Prostate gland (tissue), 2 donors: ENCODE measurements around the gene TRAPPC3. TPM values are rescaled to one million over a fixed set of nuclear protein-coding genes. Genes with fewer than 3 reads are reported as not detected.

Source experiments
- DNase-seq: peaks from one replicate; pipeline ENCODE4 v3.0.0-alpha.2; 2019; ENCODE audit warnings: low spot score
- H3K27ac ChIP-seq, 2 donors: fragments of 200-600 bp; sonication (generic); 2 replicates each; pipeline ENCODE4 v1.5.1; 2017 to 2019
- H3K27me3 ChIP-seq: fragments of 200-600 bp; sonication (generic); replicated peaks from 2 replicates; pipeline ENCODE4 v1.5.1; 2019; ENCODE audit not compliant: insufficient read depth
- H3K36me3 ChIP-seq, 2 donors: fragments of 200-600 bp; sonication (generic); 1 replicate in 1 of 2; 2 replicates in 1 of 2; pipeline versions ENCODE4 v1.5.1 to v1.8.1; 2017 to 2019
- H3K4me1 ChIP-seq: fragments of 200-600 bp; sonication (generic); replicated peaks from 2 replicates; pipeline ENCODE4 v1.5.1; 2019
- H3K4me3 ChIP-seq, 2 donors: fragments of 200-600 bp; sonication (generic); 2 replicates each; pipeline ENCODE4 v1.5.1; 2017 to 2019
- H3K9me3 ChIP-seq: fragments of 200-600 bp; sonication (generic); 2 replicates; pipeline ENCODE4 v1.5.1; 2017
- CTCF ChIP-seq, 4 experiments: fragments of 200-600 bp in 2 of 4; fragments of 450-650 bp in 2 of 4; sonication (generic) in 2 of 4; IDR thresholded peaks; 1 replicate in 3 of 4; 2 replicates in 1 of 4; pipeline ENCODE4 v1.5.1; 2016 to 2019; ENCODE audit warnings: antibody characterized with exemption in 4 of 4, mild to moderate bottlenecking in 2 of 4, moderate library complexity in 2 of 4
- POLR2A ChIP-seq: fragments of 450-650 bp; IDR thresholded peaks from one replicate; pipeline ENCODE4 v1.6.1; 2016; ENCODE audit warnings: antibody characterized with exemption, mild to moderate bottlenecking
- POLR2AphosphoS5 ChIP-seq: sonication (generic); formaldehyde crosslinking; IDR thresholded peaks from one replicate; pipeline ENCODE4 v1.6.1; 2017; ENCODE audit warnings: antibody characterized with exemption
- WGBS: methylation state at CpG from one replicate; pipeline ENCODE4 v1.1.5; 2018; 5-methylcytosine and 5-hydroxymethylcytosine counted together
- intact Hi-C: fragments of 100-400 bp; cut with DNase I; formaldehyde crosslinking; loops from one replicate; pipeline ENCODE4 v1.14.2; 2022
- total RNA-seq, 2 donors: library from RNA; depleted of rRNA; stranded (reverse); fragments of >200 nt; gene quantifications; one replicate each; pipeline ENCODE4 v1.1.0, GENCODE V29; 2016

Gene TRAPPC3
- total RNA-seq, 2 donors from 2014 or later: 90.0 to 92.5 TPM

DNA sequence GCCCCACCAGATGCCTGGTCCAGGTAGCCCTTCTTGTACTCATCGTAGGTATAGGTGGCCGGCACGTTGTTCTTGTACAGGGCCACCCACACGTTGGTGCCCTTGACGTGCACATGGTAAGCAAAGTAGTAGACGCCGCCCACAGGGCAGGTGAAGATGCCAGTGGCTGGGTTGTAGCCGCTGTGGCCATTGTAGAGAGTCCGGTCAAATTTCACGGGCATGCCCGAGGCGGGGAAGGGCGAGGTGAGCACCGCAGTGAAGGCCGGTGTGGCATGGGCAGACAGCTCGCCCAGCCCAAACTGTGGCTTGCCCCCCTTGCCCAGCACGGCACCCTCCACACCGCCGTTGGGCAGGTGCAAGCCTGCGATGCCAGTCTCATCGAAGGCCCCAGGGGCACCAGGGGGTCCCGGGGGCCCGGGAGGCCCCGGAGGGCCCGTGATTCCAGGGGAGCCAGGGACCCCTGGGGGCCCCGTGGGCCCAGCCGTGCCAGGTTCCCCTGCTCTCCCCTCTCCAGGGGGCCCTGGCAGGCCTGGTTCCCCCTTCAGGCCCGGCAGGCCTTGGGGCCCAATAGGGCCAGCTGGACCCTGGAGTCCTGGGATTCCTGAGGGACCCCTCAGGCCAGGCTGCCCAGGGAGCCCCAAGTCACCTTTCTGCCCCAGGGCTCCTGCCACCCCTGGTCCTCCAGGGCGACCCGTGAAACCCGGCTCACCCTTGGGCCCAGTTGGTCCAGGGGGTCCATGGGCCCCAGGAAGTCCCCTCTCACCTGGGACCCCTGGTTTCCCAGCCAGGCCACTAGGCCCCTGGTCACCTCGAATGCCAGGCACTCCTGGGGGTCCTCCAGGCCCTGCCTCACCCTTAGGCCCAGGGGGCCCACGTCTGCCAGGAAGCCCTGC lies 51.3 kb downstream of the TRAPPC3 start:
- no peaks in the 10 kb centered on the region for H3K9me3 ChIP-seq
- H3K36me3 ChIP-seq: peaks cover 2 to 16% of the 10 kb centered on the region in 2 donors
- WGBS: 87% methylated on average over 32 of the region's 33 CpGs
- DNase-seq: no peak
- TF ChIP-seq POLR2AphosphoS5: no peak
- TF ChIP-seq CTCF (IDR thresholded peaks at IDR 0.05): no peak
- no peak for TF ChIP-seq POLR2A
- H3K27me3 ChIP-seq: no peaks in the 10 kb centered on the region
- no peak overlapping the region for H3K27ac ChIP-seq
- no peak overlapping the region for H3K4me3 ChIP-seq
- no peaks in the 10 kb centered on the region for H3K4me1 ChIP-seq
- intact Hi-C loops: loop anchor here (5.0 kb wide), 1 partner anchor 89 kb away; no protein-coding TSS in a partner anchor

- no peaks in the 10 kb centered on the region for H3K9me3 ChIP-seq
- H3K36me3 ChIP-seq: peaks cover 4 to 19% of the 10 kb centered on the region in 2 donors
- no peak for DNase-seq
- no peak for TF ChIP-seq CTCF (IDR thresholded peaks at IDR 0.05)
- no peak for TF ChIP-seq POLR2AphosphoS5
- no peak for TF ChIP-seq POLR2A
- 73% methylated on average over 13 of the region's 16 CpGs for WGBS
- intact Hi-C loops: loop anchor here (5.0 kb wide), 1 partner anchor 91 kb away; no protein-coding TSS in a partner anchor
- H3K27ac ChIP-seq: no peak overlapping the region
- H3K4me3 ChIP-seq: no peak overlapping the region
- H3K4me1 ChIP-seq: no peaks in the 10 kb centered on the region
- no peaks in the 10 kb centered on the region for H3K27me3 ChIP-seq
Observed at GRCh38 chr1:36096500-36097432, 52.5 kb downstream of the TRAPPC3 start.

- no peak for TF ChIP-seq POLR2AphosphoS5
- intact Hi-C loops: loop anchor here (5.0 kb wide), 1 partner anchor 91 kb away; no protein-coding TSS in a partner anchor
- DNase-seq: no peak
- no peak overlapping the region for H3K27ac ChIP-seq
- H3K9me3 ChIP-seq: no peaks in the 10 kb centered on the region
- H3K27me3 ChIP-seq: no peaks in the 10 kb centered on the region
- peaks cover 4 to 22% of the 10 kb centered on the region in 2 donors for H3K36me3 ChIP-seq
- WGBS: 61% methylated on average over 15 of the region's 15 CpGs
- H3K4me3 ChIP-seq: no peak overlapping the region
- H3K4me1 ChIP-seq: no peaks in the 10 kb centered on the region
Observed at GRCh38 chr1:36095760-36096405, 53.4 kb downstream of the TRAPPC3 start.

DNA sequence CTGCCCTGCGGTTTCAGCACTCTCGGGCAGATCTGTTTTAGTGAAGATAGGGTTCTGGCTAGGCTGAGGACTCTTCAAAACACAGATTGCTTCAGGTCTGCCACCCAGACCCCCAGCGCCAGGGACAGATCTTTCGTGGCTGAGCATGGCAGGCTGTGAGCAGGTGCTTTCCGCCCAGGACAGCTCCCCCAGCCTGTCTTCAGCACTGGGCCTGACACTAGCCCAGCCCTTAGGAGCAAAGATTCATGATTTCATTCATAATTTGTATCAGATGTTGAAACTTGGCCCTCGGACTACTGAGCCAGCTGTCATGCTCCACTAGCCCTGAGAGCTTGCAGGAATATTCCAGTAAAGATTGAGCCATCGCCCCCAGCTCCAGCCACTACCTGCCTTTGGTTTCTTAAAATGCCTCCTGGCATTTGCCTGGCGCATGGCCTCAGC lies 54.6 kb downstream of the TRAPPC3 start:
- no peak for TF ChIP-seq POLR2AphosphoS5
- TF ChIP-seq POLR2A: no peak
- TF ChIP-seq CTCF (IDR thresholded peaks at IDR 0.05): no peak
- H3K4me1 ChIP-seq: peaks cover 4% of the 10 kb centered on the region
- no peaks in the 10 kb centered on the region for H3K27me3 ChIP-seq
- no peak overlapping the region for H3K27ac ChIP-seq
- DNase-seq: no peak
- intact Hi-C loops: loop anchor here (5.0 kb wide), 1 partner anchor 93 kb away; no protein-coding TSS in a partner anchor
- 80% methylated on average over 8 of the region's 8 CpGs for WGBS
- peaks cover 4 to 22% of the 10 kb centered on the region in 2 donors for H3K36me3 ChIP-seq
- H3K4me3 ChIP-seq: no peak overlapping the region
- H3K9me3 ChIP-seq: no peaks in the 10 kb centered on the region
